Naive thymus-derived CD4-positive, alpha-beta T cell (primary cell): ENCODE measurements around the gene CISTR. TPM values are rescaled to one million over a fixed set of nuclear protein-coding genes. Genes with fewer than 3 reads are reported as not detected.

ENCODE experiments used
- ATAC-seq: fragments of 150-1000 bp; cut with Tn5 transposase; 2 replicates; pipeline ENCODE4 v1.10.0; 2021; ENCODE audit warnings: mild to moderate bottlenecking, moderate library complexity
- CTCF ChIA-PET: fragments of 350-600 bp; sonication (Branson Sonifier 250); formaldehyde crosslinking; loops from one replicate; lab custom pipeline; 2021; ENCODE audit warnings: antibody characterized with exemption; lab: Charles Lee
- POLR2A ChIA-PET: fragments of 350-600 bp; sonication (Branson Sonifier 250); formaldehyde crosslinking; loops from one replicate; lab custom pipeline; 2021; ENCODE audit warnings: antibody characterized with exemption, inconsistent platforms; lab: Charles Lee
- DNase-seq, 9 donors: peaks; one replicate each; pipeline versions ENCODE4 v3.0.0 to v3.0.0-alpha.2; 2020 to 2022; ENCODE audit warnings: mixed read lengths in 1 of 9
- H3K27ac ChIP-seq: one replicate; pipeline ENCODE4 v1.7.0; 2013; ENCODE audit warnings: mild to moderate bottlenecking, low read depth, low read length, moderate library complexity
- H3K27me3 ChIP-seq, 2 donors: one replicate each; pipeline ENCODE4 v1.7.0; 2013; ENCODE audit warnings: low read length in 2 of 2, mild to moderate bottlenecking in 2 of 2, moderate library complexity in 2 of 2; ENCODE audit not compliant: control insufficient read depth in 2 of 2, insufficient read depth in 2 of 2
- H3K36me3 ChIP-seq, 3 experiments: 1 replicate in 2 of 3; 2 replicates in 1 of 3; pipeline ENCODE4 v1.7.0; 2013; ENCODE audit warnings: low read length in 3 of 3, mild to moderate bottlenecking in 3 of 3, moderate library complexity in 1 of 3; ENCODE audit not compliant: insufficient read depth in 3 of 3, control insufficient read depth in 2 of 3
- H3K4me1 ChIP-seq, 2 donors: one replicate each; pipeline ENCODE4 v1.7.0; 2013; ENCODE audit warnings: low read length in 2 of 2, mild to moderate bottlenecking in 2 of 2, moderate library complexity in 1 of 2; ENCODE audit not compliant: control insufficient read depth in 2 of 2, insufficient read depth in 2 of 2
- H3K4me3 ChIP-seq: 2 replicates; pipeline ENCODE4 v1.7.0; 2013; ENCODE audit warnings: mild to moderate bottlenecking, low read length
- H3K9me3 ChIP-seq, 3 experiments: 1 replicate in 2 of 3; 2 replicates in 1 of 3; pipeline ENCODE4 v1.7.0; 2013; ENCODE audit warnings: low read length in 3 of 3; ENCODE audit not compliant: control insufficient read depth in 2 of 3
- H3K27ac Mint-ChIP-seq, 9 donors: one replicate each; pipeline ENCODE4 v1.8.0; 2020 to 2022; ENCODE audit warnings: mixed read lengths in 9 of 9, mild to moderate bottlenecking in 8 of 9, moderate library complexity in 5 of 9, inconsistent platforms in 2 of 9
- H3K27me3 Mint-ChIP-seq, 5 donors: one replicate each; pipeline ENCODE4 v1.8.0; 2021 to 2022; ENCODE audit warnings: mixed read lengths in 5 of 5, mild to moderate bottlenecking in 1 of 5
- H3K36me3 Mint-ChIP-seq, 5 donors: one replicate each; pipeline ENCODE4 v1.8.0; 2020 to 2022; ENCODE audit warnings: mixed read lengths in 5 of 5, mild to moderate bottlenecking in 3 of 5, inconsistent platforms in 1 of 5
- H3K4me1 Mint-ChIP-seq, 7 donors: one replicate each; pipeline ENCODE4 v1.8.0; 2020 to 2022; ENCODE audit warnings: mixed read lengths in 7 of 7, mild to moderate bottlenecking in 3 of 7, inconsistent platforms in 1 of 7
- H3K4me3 Mint-ChIP-seq, 10 donors: one replicate each; pipeline ENCODE4 v1.8.0; 2020 to 2022; ENCODE audit warnings: mild to moderate bottlenecking in 10 of 10, mixed read lengths in 10 of 10, moderate library complexity in 6 of 10, inconsistent platforms in 2 of 10
- H3K9me3 Mint-ChIP-seq, 11 donors: one replicate each; pipeline ENCODE4 v1.8.0; 2020 to 2022; ENCODE audit warnings: mixed read lengths in 11 of 11, mild to moderate bottlenecking in 4 of 11, inconsistent platforms in 1 of 11, moderate library complexity in 1 of 11
- intact Hi-C, 2 donors: fragments of 100-400 bp; cut with micrococcal nuclease; formaldehyde crosslinking; loops; one replicate each; pipeline ENCODE4 v1.15.1; 2023
- polyA plus RNA-seq, 2 donors: library from polyadenylated mRNA; unstranded; fragments of 300-500 nt; fragmentation: Illumina TruSeq; gene quantifications; one replicate each; pipeline ENCODE4 v1.2.3, GENCODE V29; 2021
- total RNA-seq, 6 experiments: library from RNA in 5 of 6; stranded (reverse) in 5 of 6; gene quantifications; 1 replicate in 5 of 6; 2 replicates in 1 of 6; pipeline ENCODE4 v1.2.3 and lab custom pipeline; 2021 to 2026

CISTR gene
- total and polyA plus RNA-seq, 7 experiments from 2014 or later: not detected

- intact Hi-C loops: loop anchor here in 1 of 2 donors (5.0 kb wide), 2 partner anchors 117 to 468 kb away; partner anchors contain the start of gene ATF7
- peaks cover 31 to 47% (median 35%) of the 10 kb centered on the region in 5 donors for H3K27me3 Mint-ChIP-seq
These were observed 7.0 kb downstream of the CISTR start for GRCh38 chr12:53744751-53745150.

GRCh38 chr12:53744130-53744441 lies 7.7 kb downstream of the CISTR start:
- ATAC-seq (no peak), DNase-seq (no peak)
- no peak overlapping the region for H3K27ac ChIP-seq
- H3K36me3 Mint-ChIP-seq: no peaks in the 10 kb centered on the region
- no peak overlapping the region for H3K4me3 Mint-ChIP-seq
- H3K9me3 Mint-ChIP-seq: peaks cover 0 to 2% (median 0%) of the 10 kb centered on the region in 11 donors
- H3K4me1 ChIP-seq: peaks cover 14 to 20% of the 10 kb centered on the region in 2 donors
- peaks cover 33 to 47% (median 38%) of the 10 kb centered on the region in 5 donors for H3K27me3 Mint-ChIP-seq
- H3K27ac Mint-ChIP-seq: no peak overlapping the region
- intact Hi-C loops: no loop called here
- ChIA-PET POLR2A (interaction anchor here (0.6 to 2.3 kb wide), 5 partner anchors 10 to 271 kb away, joined by 3 to 8 read pairs (median 4); partner anchors contain the start of gene CALCOCO1), CTCF (interaction anchor here (0.8 to 6.2 kb wide), 15 partner anchors 9 to 461 kb away, joined by 3 to 143 read pairs (median 9); partner anchors contain the start of genes CALCOCO1 and CISTR)
- no peak overlapping the region for H3K4me3 ChIP-seq
- H3K27me3 ChIP-seq: peaks cover 0 to 4% of the 10 kb centered on the region in 2 donors
- no peaks in the 10 kb centered on the region for H3K36me3 ChIP-seq
- H3K9me3 ChIP-seq: no peaks in the 10 kb centered on the region
- peaks cover 7 to 30% (median 12%) of the 10 kb centered on the region in 7 donors for H3K4me1 Mint-ChIP-seq

More at GRCh38 chr12:53744751-53745150, 7.0 kb downstream of the CISTR start:
- Histone ChIP-seq H3K27ac (no peak overlapping the region), H3K27me3 (peaks cover 0 to 4% of the 10 kb centered on the region in 2 donors), H3K36me3 (no peaks in the 10 kb centered on the region), H3K4me1 (peaks cover 9 to 14% of the 10 kb centered on the region in 2 donors), H3K9me3 (no peaks in the 10 kb centered on the region), H3K4me3 (no peak overlapping the region)
- POLR2A ChIA-PET: interaction anchor here (0.9 to 2.3 kb wide), 2 partner anchors 11 to 43 kb away, joined by 3 to 8 read pairs; no protein-coding TSS in a partner anchor
- H3K27ac Mint-ChIP-seq: no peak overlapping the region
- DNase-seq (no peak), ATAC-seq (no peak)
- H3K4me3 Mint-ChIP-seq: no peak overlapping the region
- H3K36me3 Mint-ChIP-seq: no peaks in the 10 kb centered on the region
- CTCF ChIA-PET: interaction anchor here (1.0 to 6.2 kb wide), 9 partner anchors 8 to 67 kb away, joined by 4 to 143 read pairs (median 48); partner anchors contain the start of genes CALCOCO1 and CISTR
- H3K9me3 Mint-ChIP-seq: peaks cover 0 to 2% (median 0%) of the 10 kb centered on the region in 11 donors
- H3K4me1 Mint-ChIP-seq: peaks cover 3 to 26% (median 7%) of the 10 kb centered on the region in 7 donors

- POLR2A ChIA-PET: interaction anchor here (0.6 to 2.3 kb wide), 5 partner anchors 10 to 272 kb away, joined by 3 to 8 read pairs (median 4); partner anchors contain the start of gene CALCOCO1
- H3K4me3 ChIP-seq: no peak overlapping the region
- DNase-seq (peak; percentile 39 to 75 (median 69)), ATAC-seq (peak; percentile 66)
- no peak overlapping the region for H3K27ac ChIP-seq
- H3K4me1 ChIP-seq: peaks cover 18 to 26% of the 10 kb centered on the region in 2 donors
- H3K36me3 ChIP-seq: no peaks in the 10 kb centered on the region
- no peaks in the 10 kb centered on the region for H3K36me3 Mint-ChIP-seq
- no peak overlapping the region for H3K27ac Mint-ChIP-seq
- H3K27me3 ChIP-seq: peaks cover 0 to 4% of the 10 kb centered on the region in 2 donors
- no peaks in the 10 kb centered on the region for H3K9me3 ChIP-seq
- H3K4me3 Mint-ChIP-seq: peak overlapping the region; percentile 52 to 80 (median 72)
- H3K4me1 Mint-ChIP-seq: peaks cover 7 to 36% (median 17%) of the 10 kb centered on the region in 7 donors
- H3K9me3 Mint-ChIP-seq: peaks cover 0 to 2% (median 0%) of the 10 kb centered on the region in 11 donors
- CTCF ChIA-PET: interaction anchor here (0.6 to 6.2 kb wide), 16 partner anchors 9 to 462 kb away, joined by 3 to 143 read pairs (median 8); partner anchors contain the start of genes CALCOCO1 and CISTR
- intact Hi-C loops: loop anchor here in 1 of 2 donors (1.0 kb wide), 2 partner anchors 16 to 42 kb away; partner anchors contain the start of gene CALCOCO1
- peaks cover 33 to 50% (median 44%) of the 10 kb centered on the region in 5 donors for H3K27me3 Mint-ChIP-seq
These were observed 8.3 kb downstream of the CISTR start for GRCh38 chr12:53743266-53744129.

- Mint-ChIP-seq H3K9me3 (no peaks in the 10 kb centered on the region), H3K36me3 (no peaks in the 10 kb centered on the region), H3K27ac (no peak overlapping the region), H3K4me3 (peak overlapping the region in 1 of 10 donors; percentile 83), H3K4me1 (peaks cover 13 to 22% (median 17%) of the 10 kb centered on the region in 7 donors), H3K27me3 (peaks cover 23 to 61% (median 46%) of the 10 kb centered on the region in 5 donors)
- no peak overlapping the region for H3K27ac ChIP-seq
- H3K27me3 ChIP-seq: peaks cover 0 to 4% of the 10 kb centered on the region in 2 donors
- H3K36me3 ChIP-seq: no peaks in the 10 kb centered on the region
- DNase-seq (no peak), ATAC-seq (no peak)
- H3K9me3 ChIP-seq: no peaks in the 10 kb centered on the region
- CTCF ChIA-PET: interaction anchor here (1.0 to 1.8 kb wide), 4 partner anchors 12 to 42 kb away, joined by 3 to 9 read pairs (median 6); partner anchors contain the start of gene CISTR
- no peak overlapping the region for H3K4me3 ChIP-seq
- intact Hi-C loops: no loop called here
- peaks cover 11 to 19% of the 10 kb centered on the region in 2 donors for H3K4me1 ChIP-seq
- POLR2A ChIA-PET: interaction anchor here (0.9 kb wide), 1 partner anchor 14 kb away, joined by 6 read pairs; no protein-coding TSS in a partner anchor
These were observed 11.7 kb downstream of the CISTR start for GRCh38 chr12:53740130-53740491.

GRCh38 chr12:53739214-53740129 lies 12.3 kb downstream of the CISTR start:
- Histone ChIP-seq H3K9me3 (no peaks in the 10 kb centered on the region), H3K27ac (no peak overlapping the region), H3K4me3 (peak overlapping the region; percentile 65), H3K27me3 (peaks cover 0 to 4% of the 10 kb centered on the region in 2 donors), H3K4me1 (peaks cover 11 to 19% of the 10 kb centered on the region in 2 donors), H3K36me3 (no peaks in the 10 kb centered on the region)
- POLR2A ChIA-PET: interaction anchor here (0.9 to 3.3 kb wide), 2 partner anchors 11 to 14 kb away, joined by 6 to 13 read pairs; no protein-coding TSS in a partner anchor
- Mint-ChIP-seq H3K27ac (peak overlapping the region in 2 of 9 donors; percentile 45 to 86), H3K4me1 (peaks cover 13 to 22% (median 18%) of the 10 kb centered on the region in 7 donors), H3K4me3 (peak overlapping the region in 6 of 10 donors; percentile 58 to 86 (median 84)), H3K27me3 (peaks cover 16 to 59% (median 43%) of the 10 kb centered on the region in 5 donors), H3K36me3 (no peaks in the 10 kb centered on the region), H3K9me3 (no peaks in the 10 kb centered on the region)
- ATAC-seq: peak; percentile 13
- intact Hi-C loops: no loop called here
- CTCF ChIA-PET: interaction anchor here (0.6 to 1.8 kb wide), 9 partner anchors 8 to 481 kb away, joined by 3 to 9 read pairs (median 4); partner anchors contain the start of genes ATP5MC2, CALCOCO1 and CISTR
- DNase-seq: no peak
